Hypothalamus (tissue), 51 donors: ENCODE data around the gene YPEL2.

Source experiments
- DNase-seq, 51 donors: peaks; one replicate each; lab custom pipeline; 2025; lab: John Stamatoyannopoulos, UW

The YPEL2 gene

GRCh38 chr17:59355030-59355701 lies 23.7 kb downstream of the YPEL2 start:
- no peak for DNase-seq

- peak in 23 of 51 donors; percentile 7 to 72 (median 32) for DNase-seq
Observed at GRCh38 chr17:59355702-59356325, 24.4 kb downstream of the YPEL2 start.

GRCh38 chr17:59356543-59357218 lies 25.2 kb downstream of the YPEL2 start:
- no peak for DNase-seq

- no peak for DNase-seq
Observed at GRCh38 chr17:59357219-59357697, 25.8 kb downstream of the YPEL2 start.

GRCh38 chr17:59357929-59358328 lies 26.5 kb downstream of the YPEL2 start:
- no peak for DNase-seq

- DNase-seq = no peak
Observed at GRCh38 chr17:59361386-59361785, 29.9 kb downstream of the YPEL2 start.

- DNase-seq = peak in 3 of 51 donors; percentile 29 to 60 (median 55)
Observed at GRCh38 chr17:59361916-59362810, 30.7 kb downstream of the YPEL2 start.

GRCh38 chr17:59362811-59363205 lies 31.4 kb downstream of the YPEL2 start:
- DNase-seq = no peak

GRCh38 chr17:59365383-59365981 lies 34.0 kb downstream of the YPEL2 start:
- peak in 22 of 51 donors; percentile 15 to 80 (median 47) for DNase-seq

- peak in 4 of 51 donors; percentile 36 to 71 (median 48) for DNase-seq
Observed at GRCh38 chr17:59366040-59366757, 34.7 kb downstream of the YPEL2 start.

GRCh38 chr17:59366773-59367656 lies 35.6 kb downstream of the YPEL2 start:
- DNase-seq = peak in 3 of 51 donors; percentile 15 to 37 (median 31)

GRCh38 chr17:59367657-59368045 lies 36.2 kb downstream of the YPEL2 start:
- no peak for DNase-seq

- DNase-seq = no peak
Observed at GRCh38 chr17:59368218-59368857, 36.9 kb downstream of the YPEL2 start.

- peak in 1 of 51 donors; percentile 22 for DNase-seq
Observed at GRCh38 chr17:59369031-59369975, 37.8 kb downstream of the YPEL2 start.

GRCh38 chr17:59370593-59371299 lies 39.3 kb downstream of the YPEL2 start:
- peak in 6 of 51 donors; percentile 20 to 43 (median 28) for DNase-seq
